ENCODE data around the gene CSNK2B.

DNA sequence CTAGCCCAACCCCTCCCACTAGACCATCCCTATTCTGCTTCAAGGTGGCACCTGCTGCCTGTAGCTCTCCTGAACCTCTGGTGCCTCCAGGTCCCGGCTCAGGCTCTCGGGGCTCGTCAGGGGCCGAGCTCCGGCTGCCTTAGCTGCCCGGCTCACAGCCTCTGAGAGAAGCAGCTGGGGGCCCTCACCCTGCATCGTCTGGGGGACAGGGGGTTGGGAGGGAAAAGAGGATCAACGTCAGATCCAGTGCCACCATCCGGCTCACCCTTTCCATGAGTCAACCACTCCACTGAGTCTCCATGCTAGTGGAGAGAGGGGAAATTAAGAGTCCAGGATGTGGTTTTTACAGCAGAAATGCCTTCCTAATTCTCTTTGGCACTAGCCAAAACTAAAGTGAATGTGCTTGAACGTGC, 26.4 kb upstream of the CSNK2B start:
- TF ChIP-seq, protein P1, sequence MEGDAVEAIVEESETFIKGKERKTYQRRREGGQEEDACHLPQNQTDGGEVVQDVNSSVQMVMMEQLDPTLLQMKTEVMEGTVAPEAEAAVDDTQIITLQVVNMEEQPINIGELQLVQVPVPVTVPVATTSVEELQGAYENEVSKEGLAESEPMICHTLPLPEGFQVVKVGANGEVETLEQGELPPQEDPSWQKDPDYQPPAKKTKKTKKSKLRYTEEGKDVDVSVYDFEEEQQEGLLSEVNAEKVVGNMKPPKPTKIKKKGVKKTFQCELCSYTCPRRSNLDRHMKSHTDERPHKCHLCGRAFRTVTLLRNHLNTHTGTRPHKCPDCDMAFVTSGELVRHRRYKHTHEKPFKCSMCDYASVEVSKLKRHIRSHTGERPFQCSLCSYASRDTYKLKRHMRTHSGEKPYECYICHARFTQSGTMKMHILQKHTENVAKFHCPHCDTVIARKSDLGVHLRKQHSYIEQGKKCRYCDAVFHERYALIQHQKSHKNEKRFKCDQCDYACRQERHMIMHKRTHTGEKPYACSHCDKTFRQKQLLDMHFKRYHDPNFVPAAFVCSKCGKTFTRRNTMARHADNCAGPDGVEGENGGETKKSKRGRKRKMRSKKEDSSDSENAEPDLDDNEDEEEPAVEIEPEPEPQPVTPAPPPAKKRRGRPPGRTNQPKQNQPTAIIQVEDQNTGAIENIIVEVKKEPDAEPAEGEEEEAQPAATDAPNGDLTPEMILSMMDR (IDR thresholded peaks at IDR 0.05) = no peak
- no peak for TF ChIP-seq POLR2AphosphoS5 (IDR thresholded peaks at IDR 0.05)

Data from suprapubic skin (tissue), 3 donors.